HK-2 (cell line): ENCODE results near the gene STING1.
"Not testable (repeated sequence)": the region's sequence is repeated elsewhere in the genome, so short reads cannot be mapped to it uniquely, and the experiment has no call there.

Experiments
- DNase-seq: peaks from one replicate; pipeline ENCODE4 v3.0.0-alpha.2; 2018; ENCODE audit not compliant: unreplicated experiment

Gene STING1

DNA sequence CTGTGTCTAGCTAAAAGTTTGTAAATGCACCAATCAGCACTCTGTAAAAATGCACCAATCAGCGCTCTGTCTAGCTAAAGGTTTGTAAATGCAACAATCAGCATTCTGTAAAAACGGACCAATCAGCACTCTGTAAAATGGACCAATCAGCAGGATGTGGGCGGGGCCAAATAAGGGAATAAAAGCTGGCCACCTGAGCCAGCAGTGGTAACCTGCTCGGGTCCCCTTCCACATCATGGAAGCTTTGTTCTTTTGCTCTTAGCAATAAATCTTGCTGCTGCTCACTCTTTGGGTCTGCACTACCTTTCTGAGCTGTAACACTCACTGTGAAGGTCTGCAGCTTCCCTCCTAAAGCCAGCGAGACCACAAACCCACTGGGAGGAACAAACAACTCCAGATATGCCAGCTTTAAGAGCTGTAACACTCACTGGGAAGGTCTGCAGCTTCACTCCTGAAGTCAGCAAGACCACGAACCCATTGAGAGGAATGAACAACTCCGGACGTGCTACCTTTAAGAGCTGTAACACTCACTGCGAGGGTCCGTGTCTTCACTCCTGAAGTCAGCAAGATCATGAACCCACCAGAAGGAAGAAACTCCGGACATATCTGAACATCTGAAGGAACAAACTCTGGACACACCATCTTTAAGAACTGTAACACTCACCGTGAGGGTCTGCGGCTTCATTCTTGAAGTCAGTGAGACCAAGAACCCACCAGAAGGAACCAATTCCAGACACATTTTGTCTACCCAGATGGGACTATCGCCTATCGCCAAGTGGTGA lies 20.7 kb upstream of the STING1 start:
- DNase-seq, result not testable (repeated sequence)

DNA sequence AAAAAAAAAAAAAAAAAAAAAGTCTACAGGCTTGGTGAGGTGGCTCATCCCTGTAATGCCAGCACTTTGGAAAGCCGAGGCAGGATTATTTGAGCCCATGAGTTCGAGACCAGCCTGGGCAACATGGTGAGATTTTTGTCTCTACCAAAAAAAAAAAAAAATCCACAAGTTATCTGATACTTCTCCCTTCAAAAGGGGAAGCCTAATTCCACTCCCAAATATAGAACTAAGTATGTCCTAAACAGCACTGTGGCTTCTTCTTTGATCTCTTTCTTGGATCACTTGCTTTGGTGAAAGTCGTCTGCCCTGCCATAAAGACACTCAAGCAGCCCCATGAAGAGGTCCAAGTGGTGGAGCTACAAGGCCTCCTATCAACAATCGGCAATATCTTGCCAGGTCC lies 18.8 kb upstream of the STING1 start:
- DNase-seq, result no peak

DNA sequence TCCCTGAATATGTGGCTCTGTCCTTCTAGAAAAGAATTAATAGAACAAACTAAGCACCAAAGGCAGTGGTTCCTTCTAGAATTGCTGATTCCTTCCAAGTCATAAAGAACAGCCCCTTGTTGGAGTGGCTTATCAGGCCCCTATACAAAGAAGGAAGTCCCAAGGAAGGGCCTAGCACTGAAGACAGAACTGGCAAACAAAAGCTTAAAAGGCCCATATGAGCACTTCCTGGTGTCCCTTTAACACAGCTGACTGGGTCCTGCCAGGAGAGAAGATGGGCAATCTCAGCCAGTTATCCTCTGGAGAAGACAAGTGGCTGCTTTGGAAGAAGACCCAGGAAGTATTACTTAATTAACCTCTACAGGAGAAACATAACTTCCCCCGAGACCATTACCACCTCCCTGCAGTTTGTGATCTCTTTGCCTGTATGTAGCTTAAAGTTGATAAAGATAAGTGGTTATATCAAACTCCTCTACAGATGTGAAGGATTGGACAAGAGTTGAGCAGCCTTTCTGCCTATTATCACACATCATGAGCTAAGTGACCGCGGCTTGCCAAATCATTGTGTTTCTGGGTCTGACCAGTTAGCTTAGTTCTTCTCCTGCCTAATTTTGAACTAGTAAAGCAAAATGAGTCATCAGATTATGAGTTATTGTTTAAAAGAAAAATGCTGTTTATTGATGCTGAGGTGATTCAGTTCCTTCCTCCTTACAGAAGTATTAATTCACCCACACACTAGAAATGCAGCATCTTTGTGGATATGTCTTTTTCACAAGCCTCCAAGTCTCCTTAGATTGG lies 13.3 kb upstream of the STING1 start:
- DNase-seq, result no peak

DNA sequence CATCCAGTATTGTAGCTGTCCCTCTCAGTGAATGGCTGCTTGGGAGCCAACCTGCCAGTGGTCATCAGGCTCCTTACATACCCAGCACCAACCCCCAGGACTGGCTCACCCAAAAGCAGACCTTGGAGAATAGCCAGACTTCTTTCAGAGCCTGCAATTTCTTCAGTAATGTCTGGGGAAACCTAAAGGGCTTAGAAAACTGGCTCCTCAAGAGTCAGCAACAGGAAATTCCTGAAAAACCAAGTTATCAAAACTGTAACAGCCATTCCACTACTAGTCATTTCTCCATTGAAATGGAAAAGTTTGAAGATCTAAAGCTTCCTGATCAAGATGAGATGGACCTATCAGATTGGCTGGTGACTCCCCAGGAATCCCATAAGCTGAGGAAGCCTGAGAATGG lies 12.3 kb upstream of the STING1 start:
- DNase-seq, result no peak

DNA sequence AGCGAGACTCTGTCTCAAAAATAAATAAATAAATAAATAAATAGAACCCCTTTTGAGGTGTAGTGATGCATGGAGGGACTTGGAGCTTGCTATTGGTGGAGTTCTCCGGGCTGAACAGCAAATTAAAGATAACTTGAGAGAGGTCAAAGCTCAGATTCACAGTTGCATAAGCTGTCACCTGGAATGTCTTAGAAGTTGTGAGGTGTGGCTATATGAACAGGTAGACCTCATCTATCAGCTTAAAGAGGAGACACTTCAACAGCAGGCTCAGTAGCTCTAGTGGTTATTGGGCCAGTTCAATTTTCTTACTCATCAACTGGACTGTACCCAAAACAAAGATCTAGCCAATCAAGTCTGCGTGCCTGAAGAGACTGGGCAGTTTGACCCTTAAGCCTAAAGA lies 11.7 kb upstream of the STING1 start:
- no peak for DNase-seq

DNA sequence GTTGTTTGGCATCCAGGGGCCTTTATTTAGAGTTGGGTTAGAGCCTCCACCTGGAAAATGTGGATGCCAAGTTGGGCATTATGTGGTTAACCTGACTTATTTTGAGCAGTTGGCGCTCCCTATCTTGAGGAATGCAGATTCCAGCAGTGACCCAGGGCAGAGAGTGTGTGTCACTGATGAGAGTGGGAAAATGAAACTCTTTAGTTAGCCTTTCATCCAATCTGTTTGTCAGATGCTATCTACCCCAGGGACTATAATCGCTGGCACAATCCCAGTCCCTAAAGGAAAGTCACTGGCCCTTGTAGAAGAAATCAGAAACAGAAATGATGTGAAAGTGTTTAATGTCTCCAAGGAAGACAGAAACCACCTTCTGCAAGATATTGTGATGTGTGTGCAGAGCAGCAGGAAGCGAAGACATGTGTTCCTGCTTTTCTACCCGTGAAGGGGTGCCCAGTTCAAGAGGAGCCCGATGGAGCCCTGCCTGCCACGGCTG lies 10.2 kb upstream of the STING1 start:
- DNase-seq, result no peak

DNA sequence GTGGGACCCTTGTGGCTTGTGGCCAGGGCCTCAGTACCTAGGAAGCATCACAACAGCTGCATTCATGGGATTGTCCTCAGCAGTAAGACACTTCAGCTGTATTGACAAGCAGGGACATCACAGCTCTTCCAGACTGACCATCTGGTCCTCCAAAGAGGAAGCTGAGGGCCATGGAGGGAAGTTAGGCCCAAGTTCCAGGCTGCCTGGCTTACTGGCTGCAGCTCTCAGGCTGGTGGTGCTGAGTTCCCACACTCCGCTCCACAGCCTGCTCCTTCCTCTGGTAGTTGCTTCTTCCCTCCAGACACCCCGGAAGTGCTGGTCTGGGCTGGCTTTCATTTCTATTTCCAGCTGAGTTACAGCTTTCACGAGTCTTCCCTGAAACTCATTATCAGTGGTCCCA lies 5.7 kb upstream of the STING1 start:
- no peak for DNase-seq

DNA sequence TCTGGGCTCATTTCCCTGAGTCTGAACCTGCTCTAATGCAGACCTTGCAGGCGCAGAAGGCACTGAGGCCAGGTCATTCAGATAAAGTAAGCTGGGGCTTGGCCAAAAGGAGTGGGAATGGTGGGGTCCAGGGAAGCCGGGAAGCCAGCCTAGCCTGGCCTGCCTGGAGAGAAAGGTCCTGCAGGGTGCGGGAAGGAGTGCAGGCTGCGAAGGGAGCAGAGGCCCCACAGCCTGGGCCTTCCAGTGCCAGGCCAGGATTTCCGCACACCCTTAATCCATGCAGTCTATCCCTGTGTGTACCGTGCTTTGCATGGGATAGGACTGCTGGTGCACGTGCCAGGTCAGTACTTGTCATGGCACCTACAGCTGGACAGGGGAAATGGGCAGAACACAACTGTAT lies 3.6 kb upstream of the STING1 start:
- DNase-seq, result no peak

DNA sequence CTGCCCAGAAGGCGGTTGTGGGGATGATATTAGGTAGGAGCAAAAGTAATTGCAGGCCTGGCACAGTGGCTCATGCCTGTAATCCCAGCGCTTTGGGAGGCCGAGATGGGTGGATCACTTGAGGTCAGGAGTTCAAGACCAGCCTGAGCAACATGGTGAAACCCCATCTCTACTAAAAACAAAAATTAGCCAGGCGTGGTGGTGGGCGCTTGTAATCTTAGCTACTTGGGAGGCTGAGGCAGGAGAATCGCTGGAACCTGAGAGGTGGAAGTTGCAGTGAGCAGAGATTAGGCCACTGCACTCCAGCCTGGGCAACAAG lies 291 bp upstream of the STING1 start:
- not testable (repeated sequence) for DNase-seq

DNA sequence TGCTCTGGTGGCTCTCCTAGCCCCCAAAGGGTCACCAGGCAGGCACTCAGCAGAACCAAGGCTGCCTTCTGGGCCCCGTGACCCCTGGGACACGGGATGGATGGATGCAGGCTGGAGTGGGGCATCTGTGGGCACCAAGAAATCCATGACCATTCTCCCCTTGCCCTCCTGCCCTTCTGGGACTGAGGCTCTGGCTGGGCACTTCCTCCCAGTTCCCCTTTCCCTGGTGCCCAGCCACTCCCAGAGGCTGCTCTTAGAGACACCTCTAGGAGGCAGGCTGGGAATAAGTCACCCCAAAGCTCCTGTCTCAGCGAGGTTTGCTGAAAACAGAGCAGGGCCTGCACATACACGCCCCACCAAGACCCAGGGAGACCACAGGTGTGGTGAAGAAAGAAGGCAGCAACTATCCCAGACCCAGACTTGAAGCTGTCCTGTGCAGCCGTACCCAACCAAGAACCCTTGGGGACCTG lies 943 bp downstream of the STING1 start:
- DNase-seq, result no peak

DNA sequence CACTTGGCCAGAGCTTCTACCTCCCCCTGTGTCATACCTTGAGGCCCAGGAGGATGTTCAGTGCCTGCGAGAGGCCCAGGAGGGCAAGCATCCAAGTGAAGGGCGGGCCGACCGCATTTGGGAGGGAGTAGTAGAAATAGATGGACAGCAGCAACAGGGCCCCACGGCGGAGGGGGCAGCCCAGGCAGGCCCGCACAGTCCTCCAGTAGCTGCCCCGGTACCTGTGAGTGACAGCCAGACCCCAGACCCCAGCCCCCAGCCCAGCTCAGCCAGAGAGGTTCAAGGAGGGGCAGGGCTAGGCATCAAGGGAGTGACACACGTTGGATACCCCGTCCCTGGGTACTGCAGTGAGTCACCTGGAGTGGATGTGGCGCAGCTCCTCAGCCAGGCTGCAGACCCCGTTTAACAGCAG lies 1.4 kb downstream of the STING1 start:
- no peak for DNase-seq

DNA sequence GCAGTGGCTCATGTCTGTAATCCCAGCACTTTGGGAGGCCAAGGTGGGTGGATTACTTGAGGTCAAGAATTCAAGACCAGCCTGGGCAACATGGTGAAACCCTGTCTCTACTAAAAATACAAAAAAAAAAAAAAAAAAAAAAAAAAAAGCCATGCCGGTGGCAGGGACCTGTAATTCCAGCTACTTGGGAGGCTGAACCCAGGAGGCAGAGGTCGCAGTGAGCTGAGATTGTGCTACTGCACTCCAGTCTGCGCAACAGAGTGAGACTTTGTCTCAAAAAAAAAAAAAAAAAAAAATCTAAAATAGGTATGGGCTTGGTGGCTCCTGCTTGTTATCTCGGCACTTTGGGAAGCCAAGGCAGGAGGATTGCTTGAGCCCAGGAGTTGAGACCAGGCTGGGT lies 2.8 kb downstream of the STING1 start:
- not testable (repeated sequence) for DNase-seq

DNA sequence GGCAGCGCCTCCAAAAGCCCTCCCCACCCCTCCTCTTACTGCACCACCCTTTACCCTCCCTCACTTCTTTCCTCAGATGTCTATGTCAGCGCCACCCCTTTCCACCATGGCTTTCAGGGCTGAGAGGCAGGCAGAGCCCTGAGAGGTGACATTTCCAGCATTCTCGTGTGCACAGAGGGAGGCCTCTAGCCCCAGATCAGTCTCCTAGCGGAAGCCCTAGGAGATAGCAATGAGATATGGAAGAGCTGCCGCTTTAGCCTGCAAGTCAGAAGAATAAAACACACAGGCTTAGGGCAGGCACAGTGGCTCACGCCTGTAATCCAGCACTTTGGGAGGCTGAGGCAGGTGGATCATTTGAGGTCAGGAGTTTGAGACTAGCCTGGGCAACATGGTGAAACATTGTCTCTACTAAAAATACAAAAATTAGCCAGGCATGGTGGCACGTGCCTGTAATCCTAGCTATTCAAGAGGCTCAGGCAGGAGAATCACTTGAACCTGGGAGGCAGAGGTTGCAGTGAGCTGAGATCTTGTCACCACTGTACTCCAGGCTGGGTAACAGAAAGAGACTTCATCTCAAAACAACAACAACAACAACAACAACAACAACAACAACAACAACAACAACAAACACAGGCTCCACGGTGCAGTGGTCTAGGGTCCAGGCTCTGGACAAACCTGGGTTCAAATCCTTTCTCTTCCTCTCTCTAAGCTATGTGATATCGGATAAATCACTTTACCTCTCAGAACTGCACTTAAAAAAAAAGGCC lies 3.7 kb downstream of the STING1 start:
- not testable (repeated sequence) for DNase-seq

DNA sequence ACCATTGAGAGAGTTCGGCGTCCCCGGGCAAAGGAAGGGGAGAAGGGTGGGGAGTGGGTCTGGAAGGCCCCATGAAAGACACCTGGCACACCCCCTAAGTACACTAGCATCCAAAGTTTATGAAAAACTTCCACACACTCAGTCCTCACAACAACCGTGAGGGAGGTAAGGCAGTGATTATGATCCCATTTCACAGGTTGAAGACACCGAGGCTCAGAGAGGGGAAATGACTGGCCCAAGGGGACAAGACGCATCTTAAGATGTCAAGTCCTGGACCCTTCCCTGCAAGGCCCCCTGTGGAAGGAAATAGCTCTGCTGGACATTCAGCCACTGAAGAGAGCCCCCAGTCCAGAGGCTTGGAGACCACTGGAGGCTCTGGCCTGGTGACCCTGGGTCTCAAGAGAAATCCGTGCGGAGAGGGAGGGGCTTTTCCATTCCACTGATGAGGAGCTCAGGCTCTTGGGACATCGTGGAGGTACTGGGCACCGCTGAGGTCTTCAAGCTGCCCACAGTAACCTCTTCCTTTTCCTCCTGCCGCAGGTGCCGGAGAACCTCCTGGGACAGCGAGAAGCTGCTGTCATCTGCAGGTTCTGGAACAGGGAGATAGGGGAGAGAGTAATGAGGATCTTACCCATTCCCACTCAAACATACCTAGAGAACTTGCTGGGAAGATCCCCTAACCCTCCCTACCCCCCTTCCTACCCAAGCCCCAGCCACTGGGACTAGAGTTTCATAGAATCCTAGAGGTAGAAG lies 6.5 kb downstream of the STING1 start:
- DNase-seq, result no peak

DNA sequence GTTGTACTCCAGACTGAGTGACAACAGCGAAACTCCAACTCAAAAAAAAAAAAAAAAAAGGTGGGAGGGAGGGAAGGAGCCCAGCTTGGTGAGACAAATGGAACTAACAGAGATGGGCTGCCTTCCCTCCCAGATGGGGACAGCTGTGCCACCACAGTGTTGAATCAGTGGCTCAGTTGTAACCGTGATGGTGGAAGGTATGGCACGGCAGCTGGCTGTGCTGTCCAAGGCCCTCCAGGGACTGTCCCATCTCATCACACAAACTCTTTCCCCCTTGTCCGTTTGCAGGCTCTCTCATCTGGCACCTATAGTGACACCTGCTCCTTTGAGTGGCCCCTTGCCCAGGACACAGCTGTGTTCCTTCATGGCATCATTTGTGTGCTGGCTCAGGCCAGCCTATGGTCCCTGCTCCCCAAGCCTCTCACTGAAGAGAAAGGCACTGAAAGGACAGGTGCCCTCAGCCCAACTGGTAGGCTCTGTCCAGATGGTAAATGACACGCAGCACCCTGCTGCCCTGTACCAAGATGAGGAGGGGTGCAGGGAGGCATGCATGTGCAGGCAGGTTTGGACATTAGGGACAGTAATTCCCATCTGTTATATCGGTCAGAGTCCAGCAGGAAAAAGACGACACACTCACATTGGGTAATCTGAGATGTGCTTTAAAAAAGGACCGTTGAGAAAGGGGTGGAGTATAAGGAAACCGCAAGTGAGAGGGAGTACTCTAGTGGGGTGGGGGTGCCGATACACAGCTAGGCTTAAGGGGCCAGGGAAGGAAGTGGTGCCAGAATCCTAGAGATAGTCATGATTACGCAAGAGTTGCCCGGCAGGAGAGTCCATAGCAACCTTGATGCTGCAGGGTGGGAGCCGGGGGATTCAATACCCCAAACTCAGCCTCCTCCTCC lies 7.4 kb downstream of the STING1 start:
- DNase-seq, result no peak

DNA sequence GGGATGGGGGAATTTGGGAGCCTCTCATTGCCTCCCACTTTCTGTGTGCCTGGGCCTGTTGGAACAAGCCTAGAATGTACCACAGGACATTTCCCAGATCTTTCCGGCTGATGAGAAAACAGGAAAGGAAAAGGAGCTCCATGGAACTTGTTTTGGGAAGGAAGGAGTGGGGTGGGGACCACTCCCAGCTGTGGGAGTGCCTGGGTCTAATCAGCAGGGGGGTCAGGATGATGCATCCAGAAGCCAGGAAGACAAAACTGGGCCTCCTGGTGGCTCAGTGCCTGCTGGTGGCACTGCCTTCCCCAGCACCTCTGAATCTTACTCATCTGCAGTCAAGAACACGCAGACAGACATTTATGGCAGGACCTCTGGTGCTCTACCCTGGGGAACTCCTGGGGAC lies 9.0 kb downstream of the STING1 start:
- DNase-seq, result no peak

DNA sequence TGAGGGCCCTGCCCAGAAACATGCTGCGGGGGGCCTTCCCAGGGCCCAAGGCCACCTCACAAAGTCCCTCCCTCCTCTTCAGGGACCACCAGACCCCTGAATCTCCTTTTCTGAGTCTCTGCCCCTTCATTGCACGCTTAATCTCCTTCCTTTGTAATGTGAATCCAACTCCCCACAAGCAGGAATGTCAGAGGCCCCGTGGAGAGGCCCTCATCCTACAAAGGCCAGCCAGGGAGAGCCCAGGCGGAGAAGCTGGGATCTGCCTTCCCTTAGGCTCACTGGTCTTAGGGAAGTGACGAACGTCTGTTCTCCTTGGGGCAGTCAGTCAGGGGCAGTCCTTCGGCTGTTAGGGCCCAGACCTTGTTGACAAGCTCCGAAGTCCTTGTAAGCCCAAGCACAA lies 9.5 kb downstream of the STING1 start:
- no peak for DNase-seq

DNA sequence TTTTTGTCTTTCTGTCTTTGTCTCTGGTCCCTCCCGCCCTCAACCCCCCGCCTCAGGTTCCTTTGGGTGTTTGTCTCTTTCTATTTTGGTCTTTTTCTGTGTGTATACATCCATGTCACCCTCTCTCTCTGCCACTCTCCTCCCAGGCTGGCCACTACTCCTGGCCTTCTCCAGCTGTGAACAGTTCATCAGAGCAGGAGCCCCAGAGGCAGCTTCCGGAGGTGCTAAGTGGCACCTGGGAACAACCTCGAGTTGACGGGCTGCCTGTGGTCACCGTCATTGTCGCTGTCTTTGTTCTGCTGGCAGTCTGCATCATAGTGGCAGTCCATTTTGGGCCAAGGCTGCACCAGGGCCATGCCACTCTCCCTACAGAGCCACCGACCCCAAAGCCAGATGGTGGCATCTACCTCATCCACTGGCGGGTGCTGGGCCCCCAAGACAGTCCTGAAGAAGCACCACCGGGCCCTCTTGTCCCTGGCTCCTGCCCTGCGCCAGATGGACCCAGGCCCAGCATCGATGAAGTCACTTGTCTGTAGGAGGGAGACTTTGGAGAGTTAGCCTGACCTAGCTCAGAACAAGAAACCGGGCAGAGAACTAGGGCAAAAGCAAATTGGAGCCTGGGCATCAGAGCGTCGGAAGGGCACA lies 10.1 kb downstream of the STING1 start:
- DNase-seq, result no peak

DNA sequence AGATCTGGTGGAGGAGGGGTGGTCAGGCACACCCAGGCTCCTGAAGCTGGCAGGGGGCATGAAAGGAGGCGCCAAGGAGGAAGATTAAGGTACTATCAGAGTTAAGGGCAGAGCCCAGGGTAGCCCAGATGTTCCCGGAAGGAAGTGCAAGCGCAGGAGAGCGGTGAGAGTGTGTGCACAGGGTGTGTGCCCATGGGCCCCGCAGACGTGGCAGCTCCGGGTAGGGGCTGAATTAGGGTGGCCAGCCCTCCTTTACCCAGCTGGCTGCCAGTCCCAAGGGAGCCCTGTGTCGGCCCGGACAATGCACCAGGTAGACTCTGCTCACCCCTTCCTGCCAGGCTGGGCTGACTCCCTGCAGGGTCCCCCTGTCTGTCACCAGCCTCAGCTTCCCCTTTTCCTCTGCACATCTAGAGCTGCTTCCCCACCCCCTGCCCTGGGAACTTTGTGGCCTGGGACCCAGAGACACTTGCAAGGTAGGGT lies 11.7 kb downstream of the STING1 start, which contains the start of gene SMIM33:
TSS of gene SMIM33 (plus strand) at position 184 of the 480 bp plus-strand sequence. CDS start at position 302, 118 bp downstream.
- no peak for DNase-seq

DNA sequence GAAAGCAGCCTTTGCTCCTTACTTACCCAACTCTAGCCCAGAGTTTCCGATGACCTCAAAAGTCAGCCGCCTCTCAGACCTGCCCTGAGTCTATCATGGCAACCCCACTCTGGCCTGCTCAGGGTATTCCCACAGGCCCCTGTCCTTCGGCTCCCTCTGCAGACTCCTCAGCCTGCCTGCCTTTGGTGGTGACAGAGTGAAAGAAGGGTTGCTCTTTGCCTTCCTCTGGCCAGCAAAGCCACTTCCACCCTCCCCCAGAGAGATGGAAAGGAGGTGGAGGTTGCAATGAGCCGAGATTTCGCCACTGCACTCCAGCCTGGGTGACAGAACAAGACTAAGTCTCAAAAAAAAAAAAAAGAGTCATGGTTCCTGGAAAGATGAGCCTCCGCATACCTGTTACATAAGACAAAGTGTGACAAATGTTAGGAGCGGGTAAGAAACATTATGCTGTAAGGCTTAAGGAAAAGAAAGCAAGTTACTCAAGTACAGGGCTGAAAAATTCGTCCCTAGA lies 14.1 kb downstream of the STING1 start:
- no peak for DNase-seq
